Panc1 (cell line): ENCODE results near the gene THAP4. TPM values are rescaled to one million over a fixed set of nuclear protein-coding genes. Genes with fewer than 3 reads are reported as not detected.
A peak's percentile ranks its signal among the peaks of the same experiment; 100 is the strongest.

Experiments used
- ATAC-seq: fragments of 200-7000 bp; cut with Tn5 transposase; 2 replicates; pipeline ENCODE4 v1.9.1; 2020; ENCODE audit warnings: mild to moderate bottlenecking, moderate library complexity
- BruUV-seq: library from RNA; stranded (reverse); fragments of 400-500 nt; replicated peaks from 2 replicates; lab custom pipeline; 2021; lab: Mats Ljungman, UMichigan
- CTCF ChIA-PET: fragments of 300-600 bp; sonication (Branson Sonifier 250); formaldehyde crosslinking; loops from one replicate; lab custom pipeline; 2022; ENCODE audit warnings: antibody characterized with exemption; lab: Charles Lee
- POLR2A ChIA-PET: fragments of 300-600 bp; sonication (Branson Sonifier 250); formaldehyde crosslinking; loops from one replicate; lab custom pipeline; 2022; ENCODE audit warnings: antibody characterized with exemption; lab: Charles Lee
- DNase-seq: peaks from one replicate; pipeline ENCODE4 v3.0.0-alpha.2; 2010; ENCODE audit warnings: low read depth, low spot score
- H3K27ac ChIP-seq: 2 replicates; pipeline ENCODE4 v1.5.1; 2011; ENCODE audit warnings: mild to moderate bottlenecking, low read length, inconsistent platforms
- H3K27me3 ChIP-seq: fragments of 200-500 bp; sonication (Bioruptor generic); 2 replicates; pipeline ENCODE4 v1.6.0; 2014; ENCODE audit warnings: low read length, inconsistent platforms; ENCODE audit not compliant: control insufficient read depth, insufficient read depth
- H3K36me3 ChIP-seq: fragments of 200-500 bp; sonication (Bioruptor generic); 2 replicates; pipeline ENCODE4 v1.5.1; 2014; ENCODE audit warnings: inconsistent platforms, mild to moderate bottlenecking, low read length, moderate library complexity; ENCODE audit not compliant: control insufficient read depth, insufficient read depth
- H3K4me1 ChIP-seq: 2 replicates; pipeline ENCODE4 v1.5.1; 2011; ENCODE audit warnings: inconsistent platforms, mild to moderate bottlenecking, low read length, moderate library complexity; ENCODE audit not compliant: control insufficient read depth, insufficient read depth
- H3K4me3 ChIP-seq, 2 experiments: 2 replicates each; pipeline ENCODE4 v1.5.1; 2011 to 2012; ENCODE audit warnings: low read depth in 2 of 2, low read length in 2 of 2, mild to moderate bottlenecking in 2 of 2, inconsistent platforms in 1 of 2, moderate library complexity in 1 of 2
- H3K9me3 ChIP-seq: fragments of 200-500 bp; sonication (Bioruptor generic); 2 replicates; pipeline ENCODE4 v1.5.1; 2014; ENCODE audit warnings: low read depth, mild to moderate bottlenecking, inconsistent platforms, low read length, moderate library complexity; ENCODE audit not compliant: control insufficient read depth, insufficient read depth
- POLR2AphosphoS5 ChIP-seq: IDR thresholded peaks from 2 replicates; pipeline ENCODE4 v1.6.1; 2012; ENCODE audit warnings: mild to moderate bottlenecking, low read depth, low read length, moderate library complexity
- SIN3A ChIP-seq: IDR thresholded peaks from 2 replicates; pipeline ENCODE4 v1.6.1; 2012; ENCODE audit warnings: low read depth, mild to moderate bottlenecking, low read length, moderate library complexity, borderline replicate concordance; ENCODE audit not compliant: insufficient read depth
- TCF7L2 ChIP-seq: IDR thresholded peaks from 2 replicates; pipeline ENCODE4 v1.6.1; 2011; ENCODE audit warnings: mild to moderate bottlenecking, low read depth, low read length, inconsistent platforms
- in situ Hi-C: cut with HindIII; loops from 2 replicates; pipeline ENCODE4 v1.10.0; 2016; ENCODE audit warnings: low sequenced_read_pairs, low pct_unique_long_range_greater_than_20kb
- intact Hi-C: fragments of 100-400 bp; cut with micrococcal nuclease; formaldehyde crosslinking; loops from one replicate; pipeline ENCODE4 v1.10.0; 2022; ENCODE audit not compliant: unreplicated experiment
- total RNA-seq: library from RNA; stranded (reverse); gene quantifications from one replicate; pipeline ENCODE4 v1.2.1, GENCODE V29; 2021; ENCODE audit not compliant: unreplicated experiment
- TF ChIP-seq, protein P1 (sequence below), 2 experiments: IDR thresholded peaks; 2 replicates each; pipeline ENCODE4 v1.6.1; 2011 to 2012; ENCODE audit warnings: low read depth in 2 of 2, control low read depth in 1 of 2, low read length in 1 of 2, mild to moderate bottlenecking in 1 of 2, moderate library complexity in 1 of 2; ENCODE audit not compliant: insufficient read depth in 1 of 2
- TF ChIP-seq, protein P2 (sequence below): fragments of 450-650 bp; IDR thresholded peaks from 2 replicates; pipeline ENCODE4 v1.5.1; 2017; ENCODE audit warnings: mild to moderate bottlenecking

THAP4 gene
- total RNA-seq, 1 experiment from 2014 or later, result 77.9 TPM

DNA sequence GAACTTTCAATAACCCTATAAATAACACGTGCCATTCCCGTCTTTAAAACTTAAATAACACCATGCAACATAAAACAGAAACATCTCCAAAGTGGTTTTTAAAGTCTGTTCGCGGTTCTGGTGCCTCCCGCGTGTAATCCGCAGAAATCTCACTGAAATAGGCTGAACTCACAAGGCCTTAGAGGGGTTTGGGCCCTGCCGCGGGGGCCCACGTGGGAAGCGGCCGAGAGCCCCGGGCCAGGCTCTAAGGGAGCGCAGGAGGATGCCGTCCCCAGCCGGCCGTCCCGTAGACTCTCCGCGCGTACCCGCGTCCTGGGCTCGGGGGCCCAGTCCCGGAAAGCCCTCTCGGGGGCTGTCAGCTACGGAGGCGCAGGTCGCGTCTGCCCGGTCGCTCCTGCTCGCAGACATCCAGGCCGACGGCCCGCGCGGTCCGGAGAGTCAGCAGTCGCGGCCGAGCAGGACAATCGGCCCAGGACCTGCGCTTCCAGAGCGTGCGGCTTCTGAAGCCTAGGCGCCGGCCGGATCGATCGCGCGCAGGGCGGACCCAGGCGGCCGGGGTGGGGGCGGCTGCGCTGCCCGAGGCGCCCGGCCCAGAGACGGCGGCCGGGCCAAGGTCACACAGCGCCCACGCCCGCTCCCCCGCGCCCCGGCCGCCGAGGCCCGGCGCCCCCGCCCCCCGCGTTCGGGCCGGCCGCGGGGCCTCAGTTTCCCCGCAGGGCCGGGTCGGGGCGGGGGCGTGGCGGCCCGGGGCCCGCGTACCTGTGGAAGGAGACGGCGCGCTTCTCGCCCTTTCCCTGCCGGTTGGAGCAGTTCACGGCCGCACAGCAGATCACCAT lies 558 bp downstream of the THAP4 start:
- BruUV-seq, result no TSS peak
- in situ Hi-C loops, result no loop called here
- H3K36me3 ChIP-seq, result peaks cover 3% of the 10 kb centered on the region; the same call in 1 of the 2 replicates
- CTCF ChIA-PET, result no interaction called here
- peak overlapping the region; percentile 63 to 65 for H3K4me3 ChIP-seq
- peaks cover 5% of the 10 kb centered on the region; the same call in 1 of the 2 replicates for H3K9me3 ChIP-seq
- DNase-seq, result no peak
- peak; percentile 66 for ATAC-seq
- intact Hi-C loops, result no loop called here
- H3K4me1 ChIP-seq, result peaks cover 11% of the 10 kb centered on the region
- TF ChIP-seq, protein P1, sequence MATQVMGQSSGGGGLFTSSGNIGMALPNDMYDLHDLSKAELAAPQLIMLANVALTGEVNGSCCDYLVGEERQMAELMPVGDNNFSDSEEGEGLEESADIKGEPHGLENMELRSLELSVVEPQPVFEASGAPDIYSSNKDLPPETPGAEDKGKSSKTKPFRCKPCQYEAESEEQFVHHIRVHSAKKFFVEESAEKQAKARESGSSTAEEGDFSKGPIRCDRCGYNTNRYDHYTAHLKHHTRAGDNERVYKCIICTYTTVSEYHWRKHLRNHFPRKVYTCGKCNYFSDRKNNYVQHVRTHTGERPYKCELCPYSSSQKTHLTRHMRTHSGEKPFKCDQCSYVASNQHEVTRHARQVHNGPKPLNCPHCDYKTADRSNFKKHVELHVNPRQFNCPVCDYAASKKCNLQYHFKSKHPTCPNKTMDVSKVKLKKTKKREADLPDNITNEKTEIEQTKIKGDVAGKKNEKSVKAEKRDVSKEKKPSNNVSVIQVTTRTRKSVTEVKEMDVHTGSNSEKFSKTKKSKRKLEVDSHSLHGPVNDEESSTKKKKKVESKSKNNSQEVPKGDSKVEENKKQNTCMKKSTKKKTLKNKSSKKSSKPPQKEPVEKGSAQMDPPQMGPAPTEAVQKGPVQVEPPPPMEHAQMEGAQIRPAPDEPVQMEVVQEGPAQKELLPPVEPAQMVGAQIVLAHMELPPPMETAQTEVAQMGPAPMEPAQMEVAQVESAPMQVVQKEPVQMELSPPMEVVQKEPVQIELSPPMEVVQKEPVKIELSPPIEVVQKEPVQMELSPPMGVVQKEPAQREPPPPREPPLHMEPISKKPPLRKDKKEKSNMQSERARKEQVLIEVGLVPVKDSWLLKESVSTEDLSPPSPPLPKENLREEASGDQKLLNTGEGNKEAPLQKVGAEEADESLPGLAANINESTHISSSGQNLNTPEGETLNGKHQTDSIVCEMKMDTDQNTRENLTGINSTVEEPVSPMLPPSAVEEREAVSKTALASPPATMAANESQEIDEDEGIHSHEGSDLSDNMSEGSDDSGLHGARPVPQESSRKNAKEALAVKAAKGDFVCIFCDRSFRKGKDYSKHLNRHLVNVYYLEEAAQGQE (IDR thresholded peaks at IDR 0.05; ENCODE audit: insufficient read depth in 1 of 2, low read depth in 2 of 2, low read length in 1 of 2), result no peak
- TF ChIP-seq, protein P2, sequence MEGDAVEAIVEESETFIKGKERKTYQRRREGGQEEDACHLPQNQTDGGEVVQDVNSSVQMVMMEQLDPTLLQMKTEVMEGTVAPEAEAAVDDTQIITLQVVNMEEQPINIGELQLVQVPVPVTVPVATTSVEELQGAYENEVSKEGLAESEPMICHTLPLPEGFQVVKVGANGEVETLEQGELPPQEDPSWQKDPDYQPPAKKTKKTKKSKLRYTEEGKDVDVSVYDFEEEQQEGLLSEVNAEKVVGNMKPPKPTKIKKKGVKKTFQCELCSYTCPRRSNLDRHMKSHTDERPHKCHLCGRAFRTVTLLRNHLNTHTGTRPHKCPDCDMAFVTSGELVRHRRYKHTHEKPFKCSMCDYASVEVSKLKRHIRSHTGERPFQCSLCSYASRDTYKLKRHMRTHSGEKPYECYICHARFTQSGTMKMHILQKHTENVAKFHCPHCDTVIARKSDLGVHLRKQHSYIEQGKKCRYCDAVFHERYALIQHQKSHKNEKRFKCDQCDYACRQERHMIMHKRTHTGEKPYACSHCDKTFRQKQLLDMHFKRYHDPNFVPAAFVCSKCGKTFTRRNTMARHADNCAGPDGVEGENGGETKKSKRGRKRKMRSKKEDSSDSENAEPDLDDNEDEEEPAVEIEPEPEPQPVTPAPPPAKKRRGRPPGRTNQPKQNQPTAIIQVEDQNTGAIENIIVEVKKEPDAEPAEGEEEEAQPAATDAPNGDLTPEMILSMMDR, result no peak
- TF ChIP-seq TCF7L2 (no peak), SIN3A (0 out of 2 replicates have a peak, but pooled peaks have one; percentile 15), POLR2AphosphoS5 (no peak)
- H3K27ac ChIP-seq, result peak overlapping the region; percentile 92
- no peaks in the 10 kb centered on the region for H3K27me3 ChIP-seq
- POLR2A ChIA-PET, result interaction anchor here (0.6 to 1.1 kb wide), 2 partner anchors 25 to 548 kb away, joined by 3 to 7 read pairs; no protein-coding TSS in a partner anchor

DNA sequence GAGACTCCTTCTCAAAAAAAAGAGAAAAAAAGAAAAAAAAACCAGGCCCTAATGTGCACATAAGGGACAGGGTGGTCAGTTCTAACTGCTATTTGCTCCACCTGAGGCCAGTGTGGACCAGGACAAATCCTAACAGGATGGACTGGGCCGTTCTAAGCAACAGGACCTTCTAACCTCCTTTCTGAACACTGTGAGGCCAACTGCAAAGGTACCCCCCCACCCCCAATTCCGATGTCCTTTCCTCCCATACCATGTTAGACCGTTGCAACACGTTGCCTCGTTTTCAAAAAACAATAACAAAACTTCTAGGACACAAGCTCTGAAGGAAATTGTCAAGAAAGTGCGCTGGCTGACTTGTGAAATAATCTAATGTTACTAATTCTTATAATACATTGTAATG lies 1.2 kb downstream of the THAP4 start:
- in situ Hi-C loops, result no loop called here
- Histone ChIP-seq H3K4me3 (peak overlapping the region; percentile 63 to 65), H3K27me3 (no peaks in the 10 kb centered on the region), H3K9me3 (peaks cover 5% of the 10 kb centered on the region; the same call in 1 of the 2 replicates), H3K36me3 (peaks cover 3% of the 10 kb centered on the region; the same call in 1 of the 2 replicates), H3K27ac (peak overlapping the region; percentile 92), H3K4me1 (peaks cover 11% of the 10 kb centered on the region)
- no peak for TF ChIP-seq POLR2AphosphoS5
- TF ChIP-seq, protein P2, result no peak
- no peak for TF ChIP-seq SIN3A
- TF ChIP-seq TCF7L2, result no peak
- TF ChIP-seq, protein P1 (IDR thresholded peaks at IDR 0.05; ENCODE audit: insufficient read depth in 1 of 2, low read depth in 2 of 2, low read length in 1 of 2), result no peak
- BruUV-seq, result TSS peak; percentile 63
- intact Hi-C loops, result no loop called here
- ChIA-PET CTCF (no interaction called here), POLR2A (no interaction called here)
- no peak for ATAC-seq
- no peak for DNase-seq
